ENCODE results near the gene PLA2G2A.
"Not testable (repeated sequence)": the region's sequence is repeated elsewhere in the genome, so short reads cannot be mapped to it uniquely, and the experiment has no call there.

The PLA2G2A gene

DNA sequence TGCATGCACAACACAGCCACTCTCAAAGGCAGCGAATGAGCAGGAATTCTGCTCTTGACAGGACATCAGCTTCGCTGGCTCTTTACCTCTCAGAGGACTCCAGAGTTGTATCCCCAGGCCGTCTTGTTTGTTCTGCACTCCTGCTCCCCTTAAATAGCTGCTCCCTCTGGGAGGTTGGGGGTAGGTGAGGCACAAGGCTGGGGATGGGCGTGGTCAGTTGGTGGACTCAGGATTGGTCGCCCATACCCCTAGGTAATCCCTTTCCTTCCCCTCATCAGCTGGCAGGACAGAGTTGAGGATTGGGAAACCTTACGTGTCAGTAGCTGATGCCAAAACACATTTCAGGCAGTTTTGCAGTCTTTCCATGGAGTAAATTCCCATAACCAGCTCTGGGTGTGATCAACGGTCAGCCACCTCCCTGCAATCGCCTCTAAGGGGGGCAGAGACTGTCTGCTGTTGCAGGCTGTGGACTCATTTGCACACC is at the start of gene PLA2G2A:
TSS of gene PLA2G2A (minus strand) at position 125 of the 484 bp plus-strand sequence. CDS start 845 bp downstream, outside the sequence.
- DNase-seq, result no peak
- in situ Hi-C loops (cut with HindIII; ENCODE audit: low pct_ligation_motif_present, low pct_unique_long_range_greater_than_20kb, low sequenced_read_pairs), result no loop called here

DNA sequence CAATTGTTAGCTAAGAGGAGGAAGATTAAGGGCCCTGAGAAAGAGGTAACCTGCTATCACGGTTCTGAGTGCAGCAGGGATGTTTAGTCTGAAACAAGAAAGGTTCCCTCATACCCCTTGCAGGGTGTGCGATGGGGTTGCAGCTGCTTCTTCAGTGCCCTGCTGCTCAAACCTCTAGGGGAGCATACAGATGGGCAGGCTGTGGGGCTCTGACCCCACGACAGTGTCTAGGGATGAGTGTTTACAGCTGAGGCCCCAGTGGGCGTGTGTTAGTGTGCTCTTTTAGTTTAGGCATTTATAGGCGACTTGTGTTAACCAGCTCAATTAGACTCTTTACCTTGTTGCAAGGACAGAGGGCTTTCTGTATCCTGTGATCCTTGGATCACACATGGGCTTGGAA is 49.3 kb upstream of the PLA2G2A start:
- in situ Hi-C loops (cut with HindIII; ENCODE audit: low pct_ligation_motif_present, low pct_unique_long_range_greater_than_20kb, low sequenced_read_pairs), result no loop called here
- no peak for DNase-seq

- in situ Hi-C loops (cut with HindIII; ENCODE audit: low pct_ligation_motif_present, low pct_unique_long_range_greater_than_20kb, low sequenced_read_pairs), result no loop called here
These were observed 48.7 kb upstream of the PLA2G2A start for GRCh38 chr1:20028125-20028524.

DNA sequence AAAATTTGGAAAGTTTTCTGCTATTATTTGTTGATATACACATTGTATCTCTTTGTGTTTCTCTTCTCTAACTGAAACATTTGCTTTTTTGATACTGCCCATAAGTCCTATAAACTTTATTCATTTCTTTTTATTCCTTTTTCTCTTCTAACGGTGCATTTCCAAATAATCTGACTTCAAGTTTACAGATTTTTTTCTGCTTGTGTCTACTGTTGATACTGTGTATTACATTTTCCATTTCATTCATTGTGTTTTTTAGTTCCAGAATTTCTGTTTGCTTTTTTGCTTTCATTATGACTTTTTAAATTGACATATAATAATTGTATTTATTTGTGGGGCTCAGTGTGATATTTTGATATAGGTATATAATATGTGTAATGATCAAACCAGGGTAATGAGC is 38.3 kb upstream of the PLA2G2A start:
- DNase-seq, result no peak
- in situ Hi-C loops (cut with HindIII; ENCODE audit: low pct_ligation_motif_present, low pct_unique_long_range_greater_than_20kb, low sequenced_read_pairs), result no loop called here

More at GRCh38 chr1:20028125-20028524, 48.7 kb upstream of the PLA2G2A start:
- DNase-seq, result no peak

GRCh38 chr1:20014153-20014552 is 34.7 kb upstream of the PLA2G2A start:
- in situ Hi-C loops (cut with HindIII; ENCODE audit: low pct_ligation_motif_present, low pct_unique_long_range_greater_than_20kb, low sequenced_read_pairs), result no loop called here
- DNase-seq, result no peak

DNA sequence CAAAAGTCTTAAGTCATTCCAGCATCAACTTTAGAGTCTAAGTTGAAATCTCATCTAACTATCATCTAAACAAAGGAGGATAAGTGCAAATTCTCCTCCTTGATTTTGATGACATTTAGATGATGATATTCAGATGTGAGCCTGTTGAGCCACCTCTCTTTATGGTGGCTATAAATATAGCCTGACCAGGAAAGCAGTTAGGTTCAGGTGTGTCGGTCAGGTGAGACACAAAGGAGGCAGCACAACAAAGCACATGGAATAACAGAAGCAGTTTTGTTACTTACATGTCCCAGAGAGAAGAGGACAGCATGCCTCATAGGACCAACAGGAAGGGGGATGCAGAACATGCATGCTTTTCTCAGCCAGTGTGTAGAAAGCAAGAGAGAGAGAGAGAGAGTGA is 30.6 kb upstream of the PLA2G2A start:
- DNase-seq, result no peak
- in situ Hi-C loops (cut with HindIII; ENCODE audit: low pct_ligation_motif_present, low pct_unique_long_range_greater_than_20kb, low sequenced_read_pairs), result no loop called here

DNA sequence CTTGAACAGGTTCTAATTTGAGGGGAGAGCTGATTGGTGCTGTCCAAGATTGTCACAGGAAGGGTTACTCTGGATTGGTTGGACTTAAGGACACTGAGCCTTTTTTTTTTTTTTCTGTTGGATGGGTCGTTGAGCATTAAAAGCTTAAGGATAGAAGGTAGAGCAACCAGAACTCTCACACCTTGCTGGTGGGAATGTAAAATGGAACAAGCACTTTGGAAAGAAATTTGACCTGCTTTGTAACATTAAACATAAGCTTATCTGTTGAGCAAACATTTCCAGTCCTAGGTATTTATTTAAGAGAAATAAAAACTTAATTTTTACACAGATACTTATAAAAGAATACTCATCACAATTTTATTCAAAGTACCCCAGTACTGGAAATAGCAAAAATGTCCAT is 29.8 kb upstream of the PLA2G2A start:
- no peak for DNase-seq
- in situ Hi-C loops (cut with HindIII; ENCODE audit: low pct_ligation_motif_present, low pct_unique_long_range_greater_than_20kb, low sequenced_read_pairs), result no loop called here

DNA sequence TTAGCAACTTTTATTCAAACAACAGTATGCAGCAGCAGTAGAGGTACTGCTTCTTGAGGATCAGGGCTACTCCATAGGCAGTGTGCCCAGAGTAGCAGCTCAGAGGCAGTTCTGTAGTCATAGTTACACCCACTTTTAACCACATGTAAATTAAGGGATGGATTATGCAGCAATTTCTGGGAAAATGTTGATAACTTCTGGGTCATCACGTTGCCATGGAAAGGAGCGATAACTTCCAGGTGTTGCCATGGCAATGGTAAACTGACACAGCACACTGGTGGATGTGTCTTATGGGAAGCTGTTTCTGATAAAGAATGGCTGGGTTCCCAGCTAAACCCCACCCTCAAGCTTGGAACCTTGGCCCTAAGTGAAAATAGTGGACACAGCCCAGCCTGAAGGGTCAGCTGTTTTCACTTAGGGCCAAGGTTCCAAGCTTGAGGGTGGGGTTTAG is 29.0 kb upstream of the PLA2G2A start:
- in situ Hi-C loops (cut with HindIII; ENCODE audit: low pct_ligation_motif_present, low pct_unique_long_range_greater_than_20kb, low sequenced_read_pairs), result no loop called here
- no peak for DNase-seq

DNA sequence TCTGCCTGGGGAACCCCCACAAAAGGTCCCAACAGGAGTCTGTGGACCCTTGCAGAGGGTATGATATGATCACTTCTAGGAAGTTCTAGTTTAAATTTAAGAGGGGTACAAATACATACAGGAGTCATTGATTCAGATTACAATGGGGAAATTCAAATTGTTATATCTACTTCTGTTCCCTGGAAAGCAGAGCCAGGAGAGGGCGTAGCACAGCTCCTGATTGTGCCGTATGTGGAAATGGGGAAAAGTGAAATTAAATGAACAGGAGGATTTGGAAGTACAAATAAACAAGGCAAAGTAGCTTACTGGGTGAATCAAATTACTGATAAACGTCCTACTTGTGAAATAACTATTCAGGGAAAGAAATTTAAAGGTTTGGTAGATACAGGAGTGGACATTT is 19.4 kb upstream of the PLA2G2A start:
- DNase-seq; in situ Hi-C loops (cut with HindIII; ENCODE audit: low pct_ligation_motif_present, low pct_unique_long_range_greater_than_20kb, low sequenced_read_pairs): not testable (repeated sequence)

DNA sequence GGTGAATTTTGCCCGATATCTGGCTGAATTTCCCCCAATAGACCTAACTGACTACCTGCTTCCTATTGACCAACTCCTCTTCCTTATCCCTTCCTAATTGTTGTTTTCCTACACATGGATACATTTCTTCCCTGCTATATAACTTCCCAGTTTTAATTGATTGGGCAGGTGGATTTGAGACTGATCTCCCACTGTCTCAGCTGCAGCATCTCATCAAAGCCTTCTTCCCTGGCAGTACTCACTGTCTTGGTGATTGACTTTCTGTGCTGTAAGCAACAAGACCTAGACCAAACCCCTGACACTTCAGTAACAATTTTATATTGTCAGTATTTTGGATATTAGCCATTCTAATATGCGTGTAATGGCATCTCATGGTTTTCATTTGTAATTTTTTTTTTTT is 11.3 kb upstream of the PLA2G2A start:
- in situ Hi-C loops (cut with HindIII; ENCODE audit: low pct_ligation_motif_present, low pct_unique_long_range_greater_than_20kb, low sequenced_read_pairs), result no loop called here
- no peak for DNase-seq

DNA sequence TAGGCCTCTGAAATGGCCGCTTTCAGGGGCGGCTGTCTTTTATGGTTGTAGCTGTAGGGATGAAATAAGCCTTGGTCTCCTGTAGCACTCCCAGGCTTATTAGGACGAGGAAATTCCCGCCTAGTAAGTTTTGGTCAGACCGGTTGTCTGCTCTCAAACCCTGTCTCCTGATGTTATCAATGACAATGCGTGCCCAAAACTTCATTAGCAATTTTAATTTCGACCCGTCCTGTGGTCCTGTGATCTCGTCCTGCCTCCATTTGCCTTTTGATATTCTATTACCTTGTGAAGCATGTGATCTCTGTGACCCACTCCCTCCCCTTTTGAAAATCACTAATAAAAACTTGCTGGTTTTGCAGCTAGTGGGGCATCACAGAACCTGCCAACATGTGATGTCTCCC is 10.8 kb upstream of the PLA2G2A start:
- in situ Hi-C loops (cut with HindIII; ENCODE audit: low pct_ligation_motif_present, low pct_unique_long_range_greater_than_20kb, low sequenced_read_pairs); DNase-seq: not testable (repeated sequence)

DNA sequence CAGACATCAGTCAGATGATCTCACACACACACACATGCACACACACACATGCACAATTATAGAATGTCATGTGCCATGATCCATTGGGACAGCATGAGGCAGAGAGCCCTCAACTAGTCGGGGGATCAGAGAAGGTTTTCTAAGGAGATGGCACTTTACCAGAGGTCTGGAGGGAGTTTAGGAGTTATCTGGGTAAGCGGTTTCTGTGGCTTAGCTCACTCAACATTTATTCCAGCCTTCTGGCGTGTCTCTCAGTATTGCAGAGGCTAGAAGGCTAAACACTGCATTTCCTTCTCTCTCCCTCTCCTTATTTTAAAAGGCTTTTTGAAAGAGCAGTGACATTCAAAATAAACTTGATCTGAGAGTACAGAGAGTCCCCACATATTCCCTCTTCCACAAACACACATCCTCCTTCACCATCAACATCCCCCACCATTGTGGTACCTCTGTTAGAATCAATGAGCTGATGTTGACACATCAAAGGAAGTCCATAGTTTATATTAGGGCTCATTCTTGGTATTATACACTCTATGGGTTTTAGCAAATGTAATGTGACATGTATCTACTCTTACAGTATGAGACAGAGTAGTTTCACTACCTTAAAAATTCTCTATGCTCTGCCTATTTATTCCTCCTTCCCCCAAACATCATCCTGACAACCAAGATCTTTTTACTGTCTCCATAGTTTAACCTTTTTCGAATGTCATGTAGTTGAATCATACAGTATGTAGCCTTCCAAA is 9.0 kb upstream of the PLA2G2A start:
- no peak for DNase-seq
- in situ Hi-C loops (cut with HindIII; ENCODE audit: low pct_ligation_motif_present, low pct_unique_long_range_greater_than_20kb, low sequenced_read_pairs), result no loop called here

DNA sequence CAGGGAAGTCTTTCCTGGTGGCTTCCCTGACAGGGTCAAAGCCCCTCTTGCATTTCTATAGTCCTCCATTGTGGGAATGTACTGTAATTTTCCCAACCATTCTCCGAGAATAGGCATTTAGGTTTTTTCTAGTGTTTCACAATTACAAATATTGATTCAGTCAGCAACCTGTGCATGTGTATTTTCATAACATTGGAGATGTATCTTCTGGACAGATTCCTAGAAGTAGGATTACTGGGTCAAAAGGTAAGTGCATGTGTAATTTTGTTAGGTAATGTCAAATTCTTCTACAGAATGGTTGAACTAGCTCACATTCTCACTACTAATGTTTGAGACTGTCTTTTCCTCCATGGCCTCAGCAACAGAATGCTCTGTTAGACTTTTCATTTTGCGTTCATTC is 8.3 kb upstream of the PLA2G2A start:
- DNase-seq, result no peak
- in situ Hi-C loops (cut with HindIII; ENCODE audit: low pct_ligation_motif_present, low pct_unique_long_range_greater_than_20kb, low sequenced_read_pairs), result no loop called here

GRCh38 chr1:19984409-19985016 is 5.1 kb upstream of the PLA2G2A start:
- DNase-seq; in situ Hi-C loops (cut with HindIII; ENCODE audit: low pct_ligation_motif_present, low pct_unique_long_range_greater_than_20kb, low sequenced_read_pairs): not testable (repeated sequence)

DNA sequence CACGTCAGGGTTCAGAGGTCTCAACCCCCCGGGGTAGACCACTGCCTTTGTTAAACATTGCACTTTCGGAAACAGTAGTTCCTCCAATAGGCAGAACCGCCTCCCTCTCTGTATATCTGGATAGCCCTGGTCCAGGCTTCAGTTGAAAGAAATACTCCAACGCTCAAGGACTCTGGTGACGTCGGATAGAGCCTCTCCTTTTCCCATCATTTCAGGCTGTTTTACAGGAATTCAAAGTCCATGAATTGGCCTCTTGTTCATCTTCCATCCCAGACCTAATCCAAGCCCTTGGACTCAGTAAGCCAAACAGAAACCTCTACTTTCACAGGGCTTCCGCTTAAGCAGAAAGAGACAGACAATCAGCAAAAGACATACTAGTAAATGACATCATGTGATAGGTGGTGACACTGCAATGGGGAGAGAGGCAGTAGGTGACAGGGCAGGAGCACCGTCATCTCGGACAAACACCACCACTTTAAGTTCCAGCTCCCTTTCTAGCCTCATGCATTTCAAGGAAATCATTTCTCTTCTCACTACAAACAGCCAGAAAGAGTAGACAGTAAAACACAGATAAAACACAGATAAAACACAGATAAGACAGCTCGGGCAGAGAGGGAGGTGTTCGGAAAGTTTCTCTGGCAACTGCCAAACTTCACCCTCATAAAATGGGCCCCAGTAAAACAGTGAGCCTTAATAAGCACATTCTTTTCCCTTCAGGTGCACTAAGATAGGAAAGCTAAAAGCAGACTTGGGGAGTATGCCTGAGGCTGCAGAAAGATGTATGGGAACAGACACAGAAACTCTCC is 2.3 kb upstream of the PLA2G2A start:
- in situ Hi-C loops (cut with HindIII; ENCODE audit: low pct_ligation_motif_present, low pct_unique_long_range_greater_than_20kb, low sequenced_read_pairs), result no loop called here
- no peak for DNase-seq

DNA sequence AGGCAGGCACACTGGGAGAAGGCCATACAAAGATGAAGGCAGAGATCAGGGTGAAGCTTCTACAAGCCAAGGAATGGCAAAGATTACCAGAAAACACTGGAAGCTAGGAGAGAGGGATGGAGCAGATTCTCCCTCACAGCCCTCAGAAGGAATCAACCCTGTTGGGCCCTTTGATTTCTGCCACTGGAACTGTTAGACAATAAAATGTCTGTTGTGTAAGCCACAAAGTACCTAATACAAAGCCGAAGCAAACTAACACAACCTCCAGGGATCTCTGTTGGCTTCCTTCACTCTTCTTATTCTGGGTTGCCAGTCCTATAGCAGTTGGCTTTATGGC is 1.7 kb upstream of the PLA2G2A start:
- in situ Hi-C loops (cut with HindIII; ENCODE audit: low pct_ligation_motif_present, low pct_unique_long_range_greater_than_20kb, low sequenced_read_pairs), result no loop called here
- no peak for DNase-seq

- DNase-seq, result no peak
- in situ Hi-C loops (cut with HindIII; ENCODE audit: low pct_ligation_motif_present, low pct_unique_long_range_greater_than_20kb, low sequenced_read_pairs), result no loop called here
These were observed 896 bp upstream of the PLA2G2A start for GRCh38 chr1:19980314-19980713.

DNA sequence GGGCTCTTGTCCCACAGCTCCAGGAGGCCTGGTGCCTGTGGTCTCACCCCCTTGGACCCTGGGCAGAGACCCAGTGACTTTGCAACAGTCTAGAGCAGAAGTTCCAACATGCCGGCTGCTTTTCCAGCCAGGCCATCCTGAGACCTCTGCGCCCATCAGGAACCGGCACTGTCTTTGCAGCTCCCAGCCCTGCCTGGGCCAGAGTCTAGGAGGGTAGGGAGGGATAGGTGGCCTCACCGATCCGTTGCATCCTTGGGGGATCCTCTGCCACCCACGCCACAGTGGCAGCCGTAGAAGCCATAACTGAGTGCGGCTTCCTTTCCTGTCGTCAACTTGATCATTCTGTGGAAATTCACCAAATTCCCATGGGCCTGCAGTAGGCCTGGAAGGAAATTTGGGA is 1.3 kb downstream of the PLA2G2A start:
- in situ Hi-C loops (cut with HindIII; ENCODE audit: low pct_ligation_motif_present, low pct_unique_long_range_greater_than_20kb, low sequenced_read_pairs), result no loop called here
- no peak for DNase-seq

- in situ Hi-C loops (cut with HindIII; ENCODE audit: low pct_ligation_motif_present, low pct_unique_long_range_greater_than_20kb, low sequenced_read_pairs), result no loop called here
- no peak for DNase-seq
These were observed 3.0 kb downstream of the PLA2G2A start for GRCh38 chr1:19976317-19977003.

All from ACHN (cell line).